RWPE1 (cell line): ENCODE data around the gene ARHGEF6.

Experiments
- CTCF ChIA-PET: fragments of 350-600 bp; sonication (Branson Sonifier 250); formaldehyde crosslinking; extraction: SDS; loops from one replicate; lab custom pipeline; 2021; lab: Yijun Ruan, JAX
- POLR2A ChIA-PET: fragments of 400-600 bp; formaldehyde crosslinking; extraction: SDS; loops from one replicate; lab custom pipeline; 2020; ENCODE audit warnings: antibody characterized with exemption; ENCODE audit not compliant: low non-redundant PET; lab: Yijun Ruan, JAX
- DNase-seq: peaks from one replicate; pipeline ENCODE4 v3.0.0; 2012; ENCODE audit warnings: low spot score
- H3K27ac ChIP-seq: fragments of 450-650 bp; 2 replicates; pipeline ENCODE4 v1.5.1; 2017
- TF ChIP-seq, protein P1 (sequence below): fragments of 450-650 bp; conservative IDR thresholded peaks from 2 replicates; pipeline ENCODE4 v1.5.1; 2017; ENCODE audit warnings: low read depth, mild to moderate bottlenecking

ARHGEF6 gene

DNA sequence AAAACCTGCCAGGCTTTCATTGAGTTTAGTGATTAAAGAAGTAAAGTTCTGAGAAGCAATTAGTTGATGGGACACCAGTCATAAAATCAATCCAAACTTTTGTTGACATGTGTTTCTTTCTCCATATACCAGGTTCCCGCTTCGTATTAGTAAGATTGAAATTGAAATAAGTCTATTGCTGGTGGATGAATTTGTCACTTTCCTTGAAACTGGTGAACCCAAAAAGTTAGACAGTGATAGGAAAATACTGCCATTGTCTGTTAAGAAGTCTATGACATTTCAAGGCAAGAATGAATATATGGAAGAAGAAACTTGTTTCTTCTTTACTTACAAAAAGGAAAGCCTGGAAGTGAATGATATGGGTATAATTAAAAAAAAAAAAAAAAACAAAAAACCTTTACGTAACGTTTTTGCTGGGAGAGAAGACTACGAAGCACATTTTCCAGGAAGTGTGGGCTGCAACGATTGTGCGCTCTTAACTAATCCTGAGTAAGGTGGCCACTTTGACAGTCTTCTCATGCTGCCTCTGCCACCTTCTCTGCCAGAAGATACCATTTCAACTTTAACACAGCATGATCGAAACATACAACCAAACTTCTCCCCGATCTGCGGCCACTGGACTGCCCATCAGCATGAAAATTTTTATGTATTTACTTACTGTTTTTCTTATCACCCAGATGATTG, 132.9 kb downstream of the ARHGEF6 start, which contains the start of gene CD40LG:
Gene CD40LG, plus strand, starts transcription at position 482 of the 684 bp plus-strand sequence. Its CDS starts 91 bp downstream, at position 573.
- CTCF ChIA-PET = no interaction called here
- no peak within 1 kb of the TSS for H3K27ac ChIP-seq
- TF ChIP-seq, protein P1, sequence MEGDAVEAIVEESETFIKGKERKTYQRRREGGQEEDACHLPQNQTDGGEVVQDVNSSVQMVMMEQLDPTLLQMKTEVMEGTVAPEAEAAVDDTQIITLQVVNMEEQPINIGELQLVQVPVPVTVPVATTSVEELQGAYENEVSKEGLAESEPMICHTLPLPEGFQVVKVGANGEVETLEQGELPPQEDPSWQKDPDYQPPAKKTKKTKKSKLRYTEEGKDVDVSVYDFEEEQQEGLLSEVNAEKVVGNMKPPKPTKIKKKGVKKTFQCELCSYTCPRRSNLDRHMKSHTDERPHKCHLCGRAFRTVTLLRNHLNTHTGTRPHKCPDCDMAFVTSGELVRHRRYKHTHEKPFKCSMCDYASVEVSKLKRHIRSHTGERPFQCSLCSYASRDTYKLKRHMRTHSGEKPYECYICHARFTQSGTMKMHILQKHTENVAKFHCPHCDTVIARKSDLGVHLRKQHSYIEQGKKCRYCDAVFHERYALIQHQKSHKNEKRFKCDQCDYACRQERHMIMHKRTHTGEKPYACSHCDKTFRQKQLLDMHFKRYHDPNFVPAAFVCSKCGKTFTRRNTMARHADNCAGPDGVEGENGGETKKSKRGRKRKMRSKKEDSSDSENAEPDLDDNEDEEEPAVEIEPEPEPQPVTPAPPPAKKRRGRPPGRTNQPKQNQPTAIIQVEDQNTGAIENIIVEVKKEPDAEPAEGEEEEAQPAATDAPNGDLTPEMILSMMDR = no peak
- DNase-seq = no peak
- POLR2A ChIA-PET = no interaction called here

DNA sequence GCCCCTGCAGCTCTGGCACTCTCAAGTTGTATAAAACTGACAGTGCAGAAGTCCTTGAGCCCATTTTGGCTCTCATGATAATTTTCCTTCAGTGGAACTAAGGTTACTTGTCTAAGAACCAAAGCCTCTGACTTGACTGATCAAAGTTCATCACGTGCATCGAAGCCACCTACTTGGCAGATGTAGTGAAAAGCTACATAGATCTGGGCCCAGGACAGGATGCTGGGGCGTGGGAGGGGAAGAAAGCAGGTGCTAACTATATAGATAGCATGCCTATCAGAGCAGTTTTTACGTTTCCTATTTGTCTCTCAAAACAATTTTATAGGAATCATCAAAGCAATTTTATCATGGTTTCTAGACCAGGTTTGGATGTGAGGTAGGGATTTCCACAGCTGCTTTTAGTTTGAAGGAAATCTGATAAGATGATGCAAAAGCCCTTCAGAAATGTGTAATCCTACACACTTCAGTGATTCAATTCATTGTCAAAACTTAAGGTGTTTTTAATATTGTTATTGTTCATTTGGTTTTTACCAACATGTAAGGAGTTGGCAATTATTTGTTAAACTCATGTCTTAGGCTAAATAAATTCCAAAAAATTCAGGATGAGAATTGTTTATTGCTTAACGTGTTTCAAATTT, 134.0 kb downstream of the ARHGEF6 start:
- CTCF ChIA-PET = no interaction called here
- POLR2A ChIA-PET = no interaction called here
- DNase-seq = no peak

GRCh38 chrX:136643243-136643642, 137.5 kb downstream of the ARHGEF6 start:
- ChIA-PET POLR2A (no interaction called here), CTCF (no interaction called here)
- TF ChIP-seq, protein P1 = no peak
- H3K27ac ChIP-seq = no peak overlapping the region
- no peak for DNase-seq

More for the DNA sequence above, 134.0 kb downstream of the ARHGEF6 start:
- TF ChIP-seq, protein P1 = no peak
- no peak overlapping the region for H3K27ac ChIP-seq

DNA sequence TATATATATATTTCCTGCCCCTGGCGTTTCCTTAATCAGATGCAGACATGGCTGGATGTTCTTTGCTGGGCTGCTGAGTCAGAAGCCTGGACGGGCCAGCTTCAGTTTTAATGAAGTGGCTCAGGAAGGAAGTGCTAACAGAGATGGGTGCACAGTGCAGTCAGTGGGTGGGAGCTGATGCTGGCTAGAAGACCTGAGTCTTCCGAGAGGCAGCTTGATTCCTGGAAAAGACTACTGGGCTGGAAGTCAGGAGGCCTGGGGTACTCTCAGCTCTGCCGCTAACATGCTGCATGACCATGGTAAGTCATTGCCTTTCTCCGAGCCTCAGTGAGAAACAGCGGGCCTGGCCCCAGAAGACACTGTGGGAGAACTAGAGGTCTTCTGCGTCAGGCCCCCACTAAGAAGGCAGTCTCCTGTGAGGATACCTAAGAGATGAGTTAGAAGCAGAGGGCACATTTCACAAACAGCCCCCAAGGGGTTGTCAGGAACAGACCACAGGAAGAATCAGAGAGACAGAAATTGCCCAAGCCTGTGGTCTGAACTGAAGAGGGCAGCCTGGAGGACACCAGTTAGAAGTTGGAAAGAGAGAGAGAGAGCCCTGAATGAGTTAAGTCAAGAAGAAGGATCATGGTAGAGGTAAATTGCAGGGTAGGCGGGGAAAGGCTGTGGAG, 141.1 kb downstream of the ARHGEF6 start:
- POLR2A ChIA-PET = no interaction called here

GRCh38 chrX:136636121-136636520, 144.6 kb downstream of the ARHGEF6 start:
- POLR2A ChIA-PET = interaction anchor here (0.6 kb wide), 1 partner anchor 13 kb away, joined by 3 read pairs; no protein-coding TSS in a partner anchor
- H3K27ac ChIP-seq = no peak overlapping the region
- CTCF ChIA-PET = interaction anchor here (0.5 kb wide), 1 partner anchor 607 kb away, joined by 3 read pairs; no protein-coding TSS in a partner anchor
- no peak for DNase-seq
- TF ChIP-seq, protein P1 = no peak

More for the DNA sequence above, 141.1 kb downstream of the ARHGEF6 start:
- TF ChIP-seq, protein P1 = no peak
- H3K27ac ChIP-seq = no peak overlapping the region
- DNase-seq = no peak
- CTCF ChIA-PET = no interaction called here

- TF ChIP-seq, protein P1 = no peak
- ChIA-PET CTCF (no interaction called here), POLR2A (no interaction called here)
- H3K27ac ChIP-seq = no peak overlapping the region
- DNase-seq = no peak
Observed at GRCh38 chrX:136635235-136635634, 145.5 kb downstream of the ARHGEF6 start.
